GM18517 (cell line): ENCODE measurements around the gene ZNF398.
A peak's percentile ranks its signal among the peaks of the same experiment; 100 is the strongest.

ENCODE experiments used
- ATAC-seq: cut with Tn5 transposase; IDR thresholded peaks from one replicate; pipeline ENCODE4 v1.9.1; 2021; ENCODE audit warnings: mild to moderate bottlenecking, moderate library complexity; ENCODE audit not compliant: unreplicated experiment

Gene ZNF398

DNA sequence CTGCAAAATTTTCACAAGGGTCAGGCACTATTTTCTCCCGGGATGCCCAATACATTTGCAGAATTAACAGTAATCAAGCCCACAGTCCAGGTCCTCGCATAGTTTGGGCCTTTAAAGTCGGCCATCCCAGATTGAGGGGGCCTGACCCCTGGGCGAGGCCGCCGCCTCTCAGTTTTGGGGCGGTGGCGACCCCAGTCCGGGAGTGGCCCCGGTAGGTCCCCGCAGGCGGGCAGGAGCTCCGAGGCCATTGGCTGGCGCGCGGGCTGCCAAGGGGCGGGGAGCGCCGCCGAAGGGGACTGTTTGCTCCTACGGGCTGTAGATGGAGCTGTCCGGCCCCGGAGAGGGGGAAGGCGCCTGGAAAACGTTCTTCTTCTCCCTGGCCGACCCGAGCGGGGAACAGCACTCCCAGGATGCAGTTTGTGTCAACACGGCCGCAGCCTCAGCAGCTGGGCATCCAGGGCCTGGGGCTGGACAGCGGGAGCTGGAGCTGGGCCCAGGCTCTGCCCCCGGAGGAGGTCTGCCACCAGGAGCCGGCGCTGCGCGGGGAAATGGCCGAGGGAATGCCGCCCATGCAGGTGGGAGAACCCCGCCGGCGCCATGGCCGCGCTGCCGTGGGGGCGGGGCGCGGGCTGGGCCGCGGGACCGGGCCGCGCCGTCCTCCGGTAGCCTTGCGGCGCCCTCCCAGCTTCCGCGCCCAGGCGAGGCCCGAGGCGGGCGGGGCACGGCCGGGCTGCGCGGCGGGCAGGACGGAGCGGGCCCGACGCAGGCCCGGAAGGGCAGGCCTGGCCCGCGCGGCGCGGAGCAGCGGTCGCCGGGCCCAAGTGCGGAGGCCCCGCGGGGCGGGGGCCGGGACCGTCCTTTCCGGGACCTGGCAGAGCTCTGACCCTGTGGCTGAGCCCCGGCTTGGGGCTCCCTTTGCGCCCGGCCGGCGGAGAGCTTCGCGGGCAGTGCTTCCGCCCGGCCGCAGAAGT lies 48.2 kb downstream of the ZNF398 start, which contains the start of gene ZNF282:
ZNF282 (plus strand) TSS at position 367 of the 971 bp plus-strand sequence; CDS start at position 411, 44 bp downstream.
- ATAC-seq = peak; percentile 89

GRCh38 chr7:149196151-149196704 lies 49.0 kb downstream of the ZNF398 start:
- no peak for ATAC-seq

GRCh38 chr7:149196705-149197171 lies 49.5 kb downstream of the ZNF398 start:
- no peak for ATAC-seq

DNA sequence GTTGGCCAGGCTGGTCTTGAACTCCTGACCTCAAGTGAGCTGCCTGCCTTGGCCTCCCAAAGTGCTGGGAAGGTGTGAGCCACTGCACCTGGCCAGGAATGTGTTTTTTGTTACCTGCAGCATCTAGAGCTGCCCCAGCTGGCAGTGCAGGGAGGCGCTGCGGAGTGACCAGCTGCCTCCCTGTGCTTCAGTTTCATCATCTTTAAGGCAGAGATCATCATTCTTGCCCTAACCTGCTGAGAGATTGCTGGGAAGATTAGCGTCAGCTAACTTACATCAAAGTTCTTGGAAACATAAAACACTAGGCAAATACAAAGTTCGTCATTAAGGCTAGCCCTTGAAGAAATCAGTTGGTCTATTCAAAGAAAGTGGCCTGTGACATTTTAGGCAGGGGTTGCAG lies 50.4 kb downstream of the ZNF398 start:
- ATAC-seq = no peak

DNA sequence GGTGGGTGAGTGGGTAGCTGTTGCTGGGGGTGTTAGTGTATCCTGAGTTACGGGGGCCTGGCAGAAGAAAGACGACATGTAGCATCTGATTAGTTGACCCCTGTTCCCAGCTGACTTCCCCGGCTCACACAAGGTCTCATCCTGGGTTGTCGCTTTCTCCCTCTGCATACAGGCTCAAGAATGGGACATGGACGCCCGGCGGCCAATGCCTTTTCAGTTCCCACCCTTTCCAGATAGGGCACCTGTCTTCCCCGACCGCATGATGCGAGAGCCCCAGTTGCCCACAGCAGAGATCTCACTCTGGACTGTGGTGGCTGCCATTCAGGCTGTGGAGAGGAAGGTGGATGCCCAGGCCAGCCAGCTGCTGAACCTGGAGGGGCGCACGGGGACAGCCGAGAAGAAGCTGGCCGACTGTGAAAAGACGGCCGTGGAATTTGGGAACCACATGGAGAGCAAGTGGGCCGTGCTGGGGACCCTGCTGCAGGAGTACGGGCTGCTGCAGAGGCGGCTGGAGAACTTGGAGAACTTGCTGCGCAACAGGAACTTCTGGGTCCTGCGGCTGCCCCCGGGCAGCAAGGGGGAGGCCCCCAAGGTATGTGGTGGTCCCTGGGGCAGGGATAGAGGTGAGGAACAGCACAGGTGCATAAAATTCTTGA lies 51.0 kb downstream of the ZNF398 start:
- ATAC-seq = no peak

- no peak for ATAC-seq
Observed at GRCh38 chr7:149199234-149199995, 52.2 kb downstream of the ZNF398 start.

DNA sequence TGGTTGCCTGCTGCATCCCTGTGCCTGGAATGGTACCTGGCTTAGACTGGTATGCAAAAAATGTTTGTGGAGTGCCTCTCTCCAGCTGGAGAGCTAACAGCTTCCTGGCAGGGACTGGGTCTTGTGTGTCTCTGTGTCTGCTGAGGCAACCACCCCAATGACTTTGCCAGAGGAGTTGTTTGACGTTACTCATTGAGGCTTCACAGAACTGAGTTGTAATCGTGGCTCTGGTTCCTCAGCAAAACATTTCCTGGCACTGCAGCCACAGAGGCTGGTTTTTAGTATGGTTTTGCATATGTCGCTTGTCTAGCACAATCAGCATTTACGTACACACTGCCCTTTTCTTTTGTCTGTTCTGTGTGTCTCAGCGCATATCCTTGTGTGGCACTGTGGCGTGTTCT lies 55.6 kb downstream of the ZNF398 start:
- ATAC-seq = no peak

GRCh38 chr7:149205690-149206381 lies 58.6 kb downstream of the ZNF398 start:
- ATAC-seq = no peak

DNA sequence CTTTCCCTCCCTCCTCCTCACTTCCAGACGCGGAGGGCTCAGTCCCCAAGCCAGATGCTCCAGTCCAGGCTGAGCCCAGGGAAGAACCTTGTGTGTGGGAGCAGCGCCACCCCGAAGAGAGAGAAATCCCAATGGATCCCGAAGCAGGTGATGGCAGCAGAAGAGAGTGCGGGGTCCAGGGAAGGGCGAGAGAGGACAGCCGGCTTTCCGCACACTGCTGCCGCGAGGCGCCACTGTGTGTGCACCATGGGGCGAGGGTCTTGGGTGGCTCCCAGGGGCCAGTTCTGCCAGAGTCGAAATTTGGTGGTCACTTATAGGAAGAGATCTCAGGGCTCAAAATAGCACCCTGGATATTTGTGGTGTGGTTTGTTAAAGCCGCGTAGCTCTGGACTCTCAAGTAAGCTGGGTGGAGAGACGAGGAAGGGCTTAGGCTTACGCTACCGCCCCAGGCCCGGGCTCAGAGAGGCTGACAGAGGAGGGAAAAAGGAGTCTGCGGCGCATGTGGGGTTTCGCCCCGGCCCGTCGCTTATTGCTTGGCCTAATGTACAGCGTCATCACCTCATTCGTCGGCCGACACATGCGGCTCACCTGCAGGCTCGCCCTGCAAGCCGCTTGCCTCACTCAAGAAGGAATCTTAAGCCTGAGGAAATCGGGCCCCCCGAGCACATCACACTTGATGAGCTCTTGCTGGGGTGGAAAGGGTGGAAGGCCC lies 60.2 kb downstream of the ZNF398 start:
- ATAC-seq = no peak

- peak; percentile 57 for ATAC-seq
Observed at GRCh38 chr7:149209518-149210269, 62.4 kb downstream of the ZNF398 start.

- no peak for ATAC-seq
Observed at GRCh38 chr7:149210551-149210950, 63.3 kb downstream of the ZNF398 start.

GRCh38 chr7:149214020-149214720 lies 66.9 kb downstream of the ZNF398 start:
- no peak for ATAC-seq

GRCh38 chr7:149216402-149216801 lies 69.1 kb downstream of the ZNF398 start:
- ATAC-seq = no peak

- ATAC-seq = no peak
Observed at GRCh38 chr7:149217570-149217969, 70.3 kb downstream of the ZNF398 start.

GRCh38 chr7:149218469-149219420 lies 71.5 kb downstream of the ZNF398 start:
- ATAC-seq = no peak

DNA sequence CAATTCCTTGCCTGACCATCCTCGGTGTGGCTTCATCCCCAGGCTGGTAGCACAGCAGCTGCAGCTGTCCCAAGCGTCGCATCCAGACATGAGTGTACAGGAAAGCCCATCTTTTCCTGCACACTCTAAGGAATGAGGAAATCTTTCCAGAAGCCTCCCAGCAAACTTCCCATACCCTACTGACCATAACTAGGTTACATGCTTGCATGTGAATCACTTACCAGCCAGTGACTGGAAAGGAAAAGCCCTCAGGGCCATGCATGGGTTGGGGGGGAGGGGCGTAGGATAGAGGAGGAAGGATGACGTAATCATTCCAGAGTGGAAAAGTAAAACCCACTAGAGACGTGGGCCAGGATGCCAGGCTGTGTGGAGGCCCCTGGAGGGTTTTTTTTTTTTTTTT lies 73.3 kb downstream of the ZNF398 start:
- no peak for ATAC-seq

DNA sequence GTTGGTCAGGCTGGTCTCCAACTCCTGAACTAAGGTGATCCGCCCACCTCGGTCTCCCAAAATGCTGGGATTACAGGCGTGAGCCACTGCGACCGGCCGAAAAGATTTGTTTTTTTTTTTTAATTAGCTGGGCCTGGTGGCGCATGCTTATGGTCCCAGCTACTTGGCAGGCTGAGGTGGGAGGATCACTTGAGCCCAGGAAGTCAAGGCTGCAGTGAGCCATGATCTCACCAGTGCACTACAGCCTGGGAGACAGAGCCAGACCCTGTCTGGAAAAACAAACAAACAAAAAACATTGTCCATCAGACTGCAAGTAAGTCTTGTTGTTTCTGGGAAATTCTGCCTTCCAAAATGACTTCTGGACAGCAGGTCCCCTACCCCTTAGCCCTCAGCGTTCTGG lies 75.9 kb downstream of the ZNF398 start:
- no peak for ATAC-seq
